Measurements from ENCODE around the gene AUH.

Gene AUH

DNA sequence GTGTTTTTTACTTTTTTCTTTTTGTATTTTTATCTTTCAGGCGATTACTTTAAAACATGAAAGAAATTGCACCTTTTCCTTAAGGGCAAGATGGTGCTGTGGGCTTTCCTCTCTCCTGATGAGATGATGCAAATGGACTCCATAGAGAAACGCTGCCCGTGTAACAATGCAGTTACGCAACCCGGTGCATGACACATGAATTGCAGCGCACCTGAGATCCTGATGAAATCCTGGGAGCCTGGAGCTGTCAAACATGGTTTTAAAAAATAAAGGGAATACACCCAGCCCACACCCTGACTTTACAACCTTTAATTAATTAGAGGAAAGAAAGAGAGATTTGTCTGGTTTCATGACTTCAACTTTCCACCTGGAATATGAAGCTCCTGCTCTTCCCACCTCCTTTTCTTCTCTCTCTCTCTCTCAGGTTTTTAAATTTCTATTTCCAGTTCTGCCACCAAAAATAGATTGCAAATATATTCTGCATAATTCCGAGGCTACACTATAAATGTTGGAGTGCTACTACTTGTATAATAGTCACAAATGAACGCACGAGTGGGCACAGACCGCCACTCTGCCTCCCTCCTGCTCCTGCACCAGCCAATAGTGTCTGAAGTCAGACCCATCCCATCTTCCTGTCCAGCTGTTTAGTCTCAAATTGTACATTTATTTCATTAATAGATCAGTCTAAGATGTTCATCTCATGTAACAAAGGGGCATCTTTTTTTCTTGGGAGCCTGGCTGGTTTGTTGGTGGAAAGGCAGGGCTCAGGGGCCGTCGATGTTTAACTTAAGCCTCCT is 179.1 kb downstream of the AUH start:
- Histone ChIP-seq H3K4me3 (0 out of 2 replicates have a peak overlapping the region, but pooled peaks have one; percentile 4), H3K4me1 (peaks cover 77% of the 10 kb centered on the region), H3K4me2 (peak overlapping the region; percentile 85), H3K27ac (peak overlapping the region; percentile 72), H3K9ac (peak overlapping the region; percentile 20), H3K27me3 (no peaks in the 10 kb centered on the region), H3K9me3 (no peaks in the 10 kb centered on the region), H4K20me1 (no peaks in the 10 kb centered on the region), H3K36me3 (no peaks in the 10 kb centered on the region)
- TF ChIP-seq Cebpa-rat (IDR thresholded peaks at IDR 0.05) = peak; percentile 91

DNA sequence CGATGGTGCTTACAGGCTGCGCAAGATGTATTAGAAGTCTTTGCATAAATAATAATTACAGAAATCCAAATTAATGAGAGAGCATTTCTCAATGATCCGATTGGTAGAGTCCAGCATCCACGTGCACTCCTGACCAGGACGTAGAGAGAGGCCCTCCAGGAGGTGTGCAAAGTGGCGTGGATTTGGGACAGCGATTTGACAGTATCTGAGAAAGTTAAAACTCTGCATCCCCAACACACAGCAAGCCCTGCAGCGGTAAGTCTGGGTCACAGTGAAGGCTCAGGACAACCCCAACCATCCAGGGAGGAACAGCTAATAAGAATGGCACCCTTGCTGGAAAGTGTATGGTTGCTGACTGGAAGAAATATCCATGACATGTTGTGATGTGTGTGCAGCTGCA is 180.2 kb downstream of the AUH start:
- TF ChIP-seq Cebpa-rat (IDR thresholded peaks at IDR 0.05) = no peak
- Histone ChIP-seq H3K27ac (0 out of 2 replicates have a peak overlapping the region, but pooled peaks have one; percentile 65), H3K36me3 (no peaks in the 10 kb centered on the region), H3K9ac (no peak overlapping the region), H3K27me3 (no peaks in the 10 kb centered on the region), H3K4me1 (peaks cover 77% of the 10 kb centered on the region), H4K20me1 (no peaks in the 10 kb centered on the region), H3K4me2 (peak overlapping the region; percentile 85), H3K4me3 (no peak overlapping the region), H3K9me3 (no peaks in the 10 kb centered on the region; the same call in 1 of the 2 replicates)

DNA sequence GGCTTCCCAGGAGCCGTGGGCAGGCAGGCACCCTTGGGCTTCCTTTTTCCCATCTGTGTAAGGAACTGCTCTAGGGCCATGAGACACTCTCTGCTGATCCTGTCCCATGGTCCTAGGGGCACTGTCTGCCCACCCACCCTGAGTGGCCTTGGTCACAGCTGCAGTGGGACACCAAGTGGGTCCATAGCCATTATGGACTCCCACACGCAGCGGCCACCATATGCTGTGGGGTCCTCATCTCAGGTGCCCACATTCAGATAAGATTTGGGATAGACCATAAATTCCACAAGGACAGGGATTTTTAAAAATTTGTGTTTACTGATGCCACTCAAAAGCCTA is 180.8 kb downstream of the AUH start:
- Histone ChIP-seq H3K27me3 (no peaks in the 10 kb centered on the region), H3K9me3 (peaks cover 3% of the 10 kb centered on the region), H3K4me3 (no peak overlapping the region), H3K27ac (peak overlapping the region; percentile 65), H3K4me2 (peak overlapping the region; percentile 85), H3K9ac (no peak overlapping the region), H3K36me3 (no peaks in the 10 kb centered on the region), H4K20me1 (no peaks in the 10 kb centered on the region), H3K4me1 (peaks cover 83% of the 10 kb centered on the region)
- TF ChIP-seq Cebpa-rat (IDR thresholded peaks at IDR 0.05) = no peak

DNA sequence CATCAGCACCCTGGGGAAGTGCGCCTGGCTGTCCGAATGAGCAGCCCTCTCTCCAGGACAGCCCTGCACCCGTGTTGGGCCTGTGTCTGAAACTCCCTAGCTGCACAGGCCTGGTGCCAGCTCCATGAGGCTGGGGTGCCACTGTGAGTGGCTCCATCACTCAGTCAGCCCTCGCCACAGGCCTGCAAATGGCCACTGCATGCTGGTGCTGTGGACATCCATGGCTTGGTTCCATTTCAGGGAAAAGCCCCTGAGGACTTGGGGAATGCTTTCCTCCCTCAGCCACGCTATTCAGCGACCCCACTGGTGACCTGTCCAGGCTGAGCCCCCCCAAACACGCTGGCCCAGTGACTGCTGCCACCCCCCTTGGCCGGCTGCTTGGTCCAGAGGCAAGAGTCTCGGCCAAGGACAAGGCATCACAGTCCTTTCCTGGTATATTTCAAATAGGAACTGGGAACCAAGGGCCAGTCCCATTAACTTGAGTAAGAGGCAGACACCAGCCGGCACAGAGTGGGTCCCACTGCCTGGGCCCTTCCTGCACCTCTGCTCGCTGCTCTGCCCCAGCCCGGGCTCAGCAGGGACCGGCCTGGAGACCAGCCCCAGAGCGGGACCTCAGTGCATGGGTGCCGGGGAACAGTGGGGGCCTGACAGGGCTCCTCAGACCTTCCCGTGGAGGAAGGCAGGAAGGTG is 181.3 kb downstream of the AUH start:
- H3K27ac ChIP-seq = peak overlapping the region; percentile 65
- no peak overlapping the region; the same call in 1 of the 2 replicates for H3K9ac ChIP-seq
- no peak overlapping the region for H3K4me3 ChIP-seq
- no peaks in the 10 kb centered on the region for H3K36me3 ChIP-seq
- H3K27me3 ChIP-seq = no peaks in the 10 kb centered on the region
- TF ChIP-seq Cebpa-rat (IDR thresholded peaks at IDR 0.05) = no peak
- peak overlapping the region; percentile 85 for H3K4me2 ChIP-seq
- no peaks in the 10 kb centered on the region for H4K20me1 ChIP-seq
- H3K9me3 ChIP-seq = peaks cover 5% of the 10 kb centered on the region
- H3K4me1 ChIP-seq = peaks cover 88% of the 10 kb centered on the region

DNA sequence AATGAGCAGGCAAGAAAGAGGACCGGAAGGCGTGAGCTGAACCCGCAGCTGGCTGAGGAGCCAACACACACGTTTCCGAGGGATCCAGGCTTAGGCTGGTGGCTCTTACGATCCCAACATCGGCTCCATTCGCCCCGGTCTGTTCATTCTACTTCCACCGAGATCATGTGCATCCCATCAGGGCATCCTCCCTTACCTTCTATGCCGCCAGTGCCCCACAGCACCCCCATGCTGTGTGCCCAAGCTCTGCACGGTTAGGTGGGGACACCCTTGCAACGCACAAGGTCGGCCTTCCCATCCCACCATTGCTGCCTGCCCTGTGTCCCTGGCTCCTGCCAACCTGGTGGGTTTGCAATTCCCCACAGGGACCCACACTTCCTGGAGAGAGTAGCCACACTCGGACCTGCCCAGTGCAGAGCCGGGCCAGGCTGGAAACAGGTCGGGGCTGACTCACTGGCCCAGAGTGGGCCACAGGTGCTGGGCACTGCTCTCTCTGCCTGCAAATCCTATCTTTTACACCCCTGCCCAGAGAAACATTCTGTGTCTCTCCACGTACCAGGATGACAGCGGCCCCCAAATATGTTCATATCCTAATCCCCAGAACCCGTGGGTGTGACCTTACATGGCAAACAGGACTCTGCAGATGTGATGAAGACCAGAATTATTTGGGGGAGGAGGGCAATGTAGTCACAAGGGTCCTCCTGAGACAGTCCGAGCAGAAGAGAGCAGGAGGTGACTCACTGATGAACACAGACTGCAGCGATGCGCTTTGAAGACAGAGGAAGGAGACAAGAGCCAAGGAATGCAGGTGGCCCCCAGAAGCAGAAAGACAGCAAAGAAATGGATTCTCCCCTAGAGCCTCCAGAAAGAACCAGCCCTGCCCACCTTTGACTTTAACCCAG is 182.2 kb downstream of the AUH start:
- no peaks in the 10 kb centered on the region for H4K20me1 ChIP-seq
- no peaks in the 10 kb centered on the region for H3K27me3 ChIP-seq
- H3K27ac ChIP-seq = peak overlapping the region; percentile 65
- H3K4me1 ChIP-seq = peaks cover 97% of the 10 kb centered on the region
- peaks cover 5% of the 10 kb centered on the region for H3K9me3 ChIP-seq
- peak overlapping the region; percentile 62 for H3K4me2 ChIP-seq
- no peaks in the 10 kb centered on the region for H3K36me3 ChIP-seq
- H3K9ac ChIP-seq = no peak overlapping the region; the same call in 1 of the 2 replicates
- no peak overlapping the region for H3K4me3 ChIP-seq
- no peak for TF ChIP-seq Cebpa-rat (IDR thresholded peaks at IDR 0.05)

DNA sequence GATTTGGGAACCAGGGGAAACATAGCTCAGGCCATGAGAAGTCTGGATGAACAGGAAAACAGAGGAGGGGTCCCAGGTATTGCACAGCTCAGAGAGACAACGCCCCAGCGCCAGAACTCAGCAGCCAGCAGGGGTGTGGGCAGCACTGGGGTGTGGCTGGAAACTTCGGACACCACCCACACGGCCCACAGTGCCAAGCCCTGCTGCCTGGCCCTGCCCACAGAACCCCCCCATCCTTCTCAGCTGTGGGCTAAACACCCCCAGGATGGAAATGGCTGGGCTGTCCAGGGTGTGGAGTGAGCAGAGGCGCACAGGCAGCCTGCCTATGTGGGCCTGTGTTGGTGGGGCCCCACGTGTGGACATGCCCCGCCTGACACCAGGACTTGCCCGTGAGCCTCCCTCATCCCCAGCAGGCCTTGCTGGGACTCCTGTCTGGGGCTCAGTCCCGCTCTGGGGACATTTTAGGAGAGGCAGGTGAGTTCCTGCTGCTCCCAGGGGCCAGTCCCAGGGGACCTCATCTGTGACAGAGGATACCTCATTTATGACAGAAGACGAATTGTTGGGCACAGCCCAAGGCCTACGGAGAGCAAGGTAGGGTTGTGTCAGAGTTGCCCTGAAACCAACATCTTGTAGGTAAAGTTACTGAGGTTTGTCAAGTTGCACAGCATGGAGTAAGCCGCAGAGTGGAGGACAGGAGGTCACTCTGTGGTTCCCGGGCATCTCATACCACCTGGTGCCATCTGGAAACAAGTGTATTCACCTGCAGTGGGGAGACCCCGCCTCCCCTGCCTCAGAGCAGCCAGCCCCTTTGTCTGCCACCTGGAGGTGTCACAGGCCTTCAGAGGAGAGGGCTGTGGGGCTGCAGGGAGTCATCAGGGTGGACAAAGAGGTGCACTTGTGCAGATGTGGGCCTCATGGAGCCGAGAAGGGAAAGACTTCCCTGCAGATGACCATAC is 183.2 kb downstream of the AUH start:
- Histone ChIP-seq H3K4me2 (peak overlapping the region; percentile 62), H4K20me1 (no peaks in the 10 kb centered on the region), H3K27me3 (no peaks in the 10 kb centered on the region), H3K4me1 (peaks cover 100% of the 10 kb centered on the region), H3K9ac (peak overlapping the region; percentile 36; the same call in 1 of the 2 replicates), H3K9me3 (peaks cover 5% of the 10 kb centered on the region), H3K4me3 (no peak overlapping the region), H3K27ac (peak overlapping the region; percentile 65), H3K36me3 (no peaks in the 10 kb centered on the region)
- TF ChIP-seq Cebpa-rat (IDR thresholded peaks at IDR 0.05) = no peak

DNA sequence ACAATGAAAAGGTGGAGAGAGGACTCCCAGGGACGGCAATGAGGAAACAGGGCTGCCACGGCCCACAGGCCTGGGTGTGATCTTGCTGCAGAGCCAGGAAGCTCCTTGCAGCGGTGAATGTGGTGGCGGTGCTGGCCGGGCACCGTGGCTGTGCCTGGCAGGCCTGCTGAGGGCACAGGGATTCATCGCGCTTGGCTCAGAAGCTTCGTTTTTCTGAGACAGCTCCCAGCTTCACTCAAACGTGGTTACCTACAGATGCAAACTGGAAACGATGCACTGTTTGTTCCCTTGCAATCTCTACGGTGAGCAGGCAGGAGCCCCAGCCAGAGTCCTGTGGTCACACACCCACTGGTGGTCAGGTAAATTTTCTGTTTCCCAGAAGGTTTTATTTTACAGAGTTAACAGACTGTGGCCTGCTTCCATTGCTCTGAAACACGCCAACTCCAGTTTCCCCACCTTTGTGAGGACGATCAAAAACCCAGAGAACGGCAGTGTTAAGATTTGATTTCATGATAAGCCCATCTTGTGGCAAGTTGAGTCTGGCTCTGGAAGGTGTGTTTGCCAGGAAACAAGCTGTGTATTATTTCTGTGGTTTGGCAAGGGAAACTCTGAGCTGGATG is 183.9 kb downstream of the AUH start:
- no peaks in the 10 kb centered on the region for H3K36me3 ChIP-seq
- peak overlapping the region; percentile 65 for H3K27ac ChIP-seq
- peaks cover 95% of the 10 kb centered on the region for H3K4me1 ChIP-seq
- H4K20me1 ChIP-seq = no peaks in the 10 kb centered on the region
- no peaks in the 10 kb centered on the region for H3K27me3 ChIP-seq
- H3K9me3 ChIP-seq = peaks cover 5% of the 10 kb centered on the region
- TF ChIP-seq Cebpa-rat (IDR thresholded peaks at IDR 0.05) = no peak
- H3K4me3 ChIP-seq = no peak overlapping the region
- H3K4me2 ChIP-seq = peak overlapping the region; percentile 62
- H3K9ac ChIP-seq = peak overlapping the region; percentile 36; the same call in 1 of the 2 replicates

DNA sequence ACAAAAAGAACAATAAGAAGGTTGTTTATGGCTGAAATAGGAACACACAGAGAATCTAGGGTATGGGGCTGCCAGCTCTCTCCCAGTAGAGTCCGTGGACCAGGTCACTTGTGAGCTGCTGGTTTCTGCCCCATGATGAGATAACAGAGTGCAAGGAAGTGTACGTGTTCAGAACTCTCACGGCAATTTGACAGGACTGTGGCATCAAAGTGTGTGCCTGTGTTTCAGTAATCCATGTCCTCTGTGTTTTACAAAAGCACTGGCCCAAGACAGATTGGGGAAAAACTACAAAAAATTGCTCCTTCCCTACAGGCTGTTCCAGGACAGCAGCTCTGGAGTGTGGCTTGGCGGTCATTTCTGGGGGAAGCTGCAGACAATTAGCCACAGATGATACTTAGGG is 184.6 kb downstream of the AUH start:
- H3K9ac ChIP-seq = peak overlapping the region; percentile 36; the same call in 1 of the 2 replicates
- no peak overlapping the region for H3K4me3 ChIP-seq
- no peaks in the 10 kb centered on the region for H4K20me1 ChIP-seq
- H3K9me3 ChIP-seq = peaks cover 9% of the 10 kb centered on the region
- H3K4me2 ChIP-seq = peak overlapping the region; percentile 62
- H3K27ac ChIP-seq = peak overlapping the region; percentile 65
- H3K36me3 ChIP-seq = no peaks in the 10 kb centered on the region
- peaks cover 88% of the 10 kb centered on the region for H3K4me1 ChIP-seq
- H3K27me3 ChIP-seq = no peaks in the 10 kb centered on the region
- no peak for TF ChIP-seq Cebpa-rat (IDR thresholded peaks at IDR 0.05)
